Fibroblast of upper back skin (primary cell): ENCODE measurements around the gene FMN2.

Experiments
- DNase-seq: peaks from one replicate; pipeline ENCODE4 v3.0.0-alpha.2; 2013

Gene FMN2

GRCh38 chr1:240201931-240202330, 110.2 kb downstream of the FMN2 start:
- no peak for DNase-seq

GRCh38 chr1:240207073-240207709, 115.5 kb downstream of the FMN2 start:
- DNase-seq, result no peak

GRCh38 chr1:240210026-240210425, 118.3 kb downstream of the FMN2 start:
- peak; percentile 55 for DNase-seq

GRCh38 chr1:240212556-240212955, 120.9 kb downstream of the FMN2 start:
- no peak for DNase-seq

GRCh38 chr1:240217403-240217802, 125.7 kb downstream of the FMN2 start:
- peak; percentile 77 for DNase-seq

GRCh38 chr1:240219104-240219503, 127.4 kb downstream of the FMN2 start:
- no peak for DNase-seq

GRCh38 chr1:240226102-240226501, 134.4 kb downstream of the FMN2 start:
- no peak for DNase-seq

GRCh38 chr1:240230816-240231215, 139.1 kb downstream of the FMN2 start:
- DNase-seq, result no peak

- DNase-seq, result peak; percentile 87
Measured at GRCh38 chr1:240232530-240232929, 140.8 kb downstream of the FMN2 start.

GRCh38 chr1:240234485-240235210, 143.0 kb downstream of the FMN2 start:
- DNase-seq, result peak; percentile 97

GRCh38 chr1:240235521-240236288, 144.0 kb downstream of the FMN2 start:
- peak; percentile 58 for DNase-seq

GRCh38 chr1:240237305-240237721, 145.6 kb downstream of the FMN2 start:
- peak; percentile 57 for DNase-seq

- DNase-seq, result no peak
Measured at GRCh38 chr1:240239309-240239708, 147.6 kb downstream of the FMN2 start.

- DNase-seq, result no peak
Measured at GRCh38 chr1:240241278-240241677, 149.6 kb downstream of the FMN2 start.

- DNase-seq, result peak; percentile 92
Measured at GRCh38 chr1:240242601-240243144, 151.0 kb downstream of the FMN2 start.

GRCh38 chr1:240244968-240245628, 153.4 kb downstream of the FMN2 start:
- peak; percentile 91 for DNase-seq

GRCh38 chr1:240245629-240246020, 153.9 kb downstream of the FMN2 start:
- DNase-seq, result peak; percentile 35

GRCh38 chr1:240247899-240248298, 156.2 kb downstream of the FMN2 start:
- no peak for DNase-seq

- no peak for DNase-seq
Measured at GRCh38 chr1:240254006-240254405, 162.3 kb downstream of the FMN2 start.

GRCh38 chr1:240254778-240255291, 163.2 kb downstream of the FMN2 start:
- no peak for DNase-seq

- DNase-seq, result peak; percentile 76
Measured at GRCh38 chr1:240255922-240256321, 164.2 kb downstream of the FMN2 start.

GRCh38 chr1:240256836-240257503, 165.3 kb downstream of the FMN2 start:
- DNase-seq, result no peak
